GM23248 (cell line): Measurements from ENCODE around the gene TMEM120A.

Experiments
- EZH2 ChIP-seq: fragments of 200-600 bp; sonication (generic); IDR thresholded peaks from 2 replicates; pipeline ENCODE4 v1.6.1; 2018; ENCODE audit warnings: antibody characterized with exemption, mild to moderate bottlenecking; ENCODE audit not compliant: insufficient read depth, poor library complexity, severe bottlenecking
- EZH2phosphoT487 ChIP-seq: fragments of 200-600 bp; sonication (generic); IDR thresholded peaks from 2 replicates; pipeline ENCODE4 v1.6.1; 2018; ENCODE audit warnings: antibody characterized with exemption, moderate library complexity, mild to moderate bottlenecking, low read depth; ENCODE audit not compliant: insufficient read depth

DNA sequence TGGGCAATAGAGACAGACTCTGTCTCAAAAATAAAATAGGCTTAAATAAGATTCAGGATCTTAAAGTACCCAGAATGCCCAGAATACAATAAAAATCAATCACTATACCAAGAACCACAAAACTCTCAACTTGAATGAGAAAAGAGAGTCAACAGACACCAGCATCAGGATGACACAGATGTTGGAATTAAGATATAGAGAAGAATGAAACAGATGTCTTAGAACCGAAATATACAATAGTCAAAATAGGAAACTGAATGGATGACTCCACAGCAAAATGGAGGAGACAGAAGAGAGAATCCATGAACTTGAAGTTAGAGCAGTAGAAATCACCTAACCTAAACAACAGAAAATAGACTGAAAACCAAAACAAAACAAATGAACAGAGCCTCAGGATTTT lies 49.9 kb downstream of the TMEM120A start:
- TF ChIP-seq EZH2phosphoT487 = no peak
- TF ChIP-seq EZH2 = no peak
